DMS 273 treated with DMSO at 0.1 percent for 48 hours (cell line): ENCODE data around the gene SLC6A12.
"Not testable (repeated sequence)": the region's sequence is repeated elsewhere in the genome, so short reads cannot be mapped to it uniquely, and the experiment has no call there.

ENCODE experiments used
- DNase-seq: peaks from one replicate; lab custom pipeline; 2025; lab: John Stamatoyannopoulos, UW

SLC6A12 gene

DNA sequence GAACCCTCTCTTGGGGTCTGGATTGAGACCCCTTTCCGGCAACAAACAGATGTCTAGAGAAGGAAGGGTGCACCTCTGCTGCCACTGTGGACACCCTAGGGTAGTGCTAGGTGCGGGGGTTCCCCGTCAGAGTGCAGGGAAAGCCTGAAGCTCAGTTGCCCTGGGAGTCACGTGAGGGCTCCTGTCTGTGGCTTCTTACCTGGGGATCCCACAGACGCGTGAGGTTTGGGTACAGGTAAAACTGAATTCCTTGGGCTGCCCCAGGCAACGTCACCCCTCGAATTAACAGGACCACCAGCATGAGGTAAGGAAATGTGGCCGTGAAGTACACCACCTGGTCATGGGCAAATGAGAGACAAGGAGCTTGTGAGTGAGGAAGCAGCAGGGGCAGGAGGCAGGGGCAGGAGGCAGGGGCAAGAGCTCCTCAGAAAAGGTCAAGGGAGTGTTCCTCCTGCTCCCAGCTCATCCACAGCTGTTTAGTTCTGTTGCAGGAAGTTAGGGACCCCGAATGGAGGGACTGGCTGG is 21.0 kb upstream of the SLC6A12 start:
- DNase-seq: no peak

DNA sequence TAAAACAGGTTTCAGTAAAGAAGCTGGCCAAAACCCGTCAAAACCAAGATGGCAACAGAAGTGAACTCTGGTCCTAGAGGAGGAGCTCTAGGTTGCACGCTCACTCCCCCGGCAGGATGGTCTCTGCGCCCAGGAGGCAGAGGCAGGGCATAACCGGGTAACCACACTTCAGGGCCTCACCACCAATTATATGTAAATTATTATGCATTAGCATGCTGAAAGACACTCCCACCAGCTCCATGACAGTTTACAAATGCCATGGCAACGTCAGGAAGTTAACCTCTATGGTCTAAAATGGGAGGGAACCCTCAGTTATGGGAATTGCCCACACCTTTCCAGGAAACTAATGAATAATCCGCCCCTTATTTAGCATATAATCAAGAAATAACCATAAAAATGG is 20.1 kb upstream of the SLC6A12 start:
- DNase-seq: no peak

DNA sequence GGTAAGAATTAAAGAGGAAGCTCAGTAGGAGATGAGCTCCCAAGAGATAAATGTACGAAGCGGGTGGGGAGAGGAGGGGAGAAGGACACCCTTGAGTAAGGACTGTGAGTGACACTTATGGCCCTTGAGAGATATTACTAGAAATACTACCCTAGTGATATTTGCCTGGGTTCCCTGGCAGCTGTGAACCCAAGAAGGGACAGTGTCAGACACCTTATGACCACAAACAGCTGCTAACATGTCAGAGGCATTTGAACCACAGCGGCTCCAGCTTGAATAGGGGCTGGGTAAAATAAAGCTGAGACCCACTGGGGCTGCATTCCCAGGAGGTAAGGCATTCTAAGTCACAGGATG is 19.6 kb upstream of the SLC6A12 start:
- DNase-seq: no peak

DNA sequence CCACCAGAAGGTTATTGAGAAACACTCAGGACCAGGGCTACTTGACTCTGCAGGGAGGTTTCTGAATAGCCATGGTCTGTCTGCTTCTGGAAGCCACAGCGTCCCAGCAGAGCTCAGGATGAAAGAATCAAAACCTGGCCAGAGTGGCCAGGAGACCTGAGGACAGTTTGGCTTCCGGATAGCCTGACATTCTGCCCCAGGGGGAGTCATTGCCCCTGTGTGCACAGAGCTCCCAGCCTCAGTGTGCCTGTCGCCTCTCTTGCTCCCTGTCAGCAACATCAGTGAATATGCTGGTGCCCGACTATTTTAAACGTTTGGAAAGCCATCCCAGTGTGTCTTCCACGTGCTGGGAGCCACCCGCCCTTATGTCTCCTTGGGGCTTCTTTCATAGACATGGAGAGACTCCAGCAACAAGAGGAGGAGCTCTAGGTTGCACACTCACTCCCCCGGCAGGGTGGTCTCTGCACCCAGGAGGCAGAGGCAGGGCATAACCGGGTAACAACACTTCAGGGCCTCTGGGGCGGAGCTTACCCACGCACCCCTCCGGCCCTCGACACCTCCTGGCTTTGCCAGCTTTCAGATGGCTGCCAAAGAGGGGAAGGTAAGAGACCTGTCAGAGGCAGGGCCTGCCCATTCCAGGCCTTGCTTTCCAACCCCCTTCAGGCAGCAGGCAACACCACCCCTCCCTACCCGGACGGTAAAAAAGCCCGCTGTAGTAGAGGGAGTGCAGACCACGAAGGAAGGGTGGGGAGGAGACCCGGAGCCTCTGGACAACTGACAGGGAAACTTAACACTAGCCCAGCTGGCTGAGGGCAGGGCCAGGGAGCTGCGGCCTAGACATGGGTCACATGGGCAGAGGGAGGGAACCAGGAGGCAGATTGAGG is 19.0 kb upstream of the SLC6A12 start:
- no peak for DNase-seq

DNA sequence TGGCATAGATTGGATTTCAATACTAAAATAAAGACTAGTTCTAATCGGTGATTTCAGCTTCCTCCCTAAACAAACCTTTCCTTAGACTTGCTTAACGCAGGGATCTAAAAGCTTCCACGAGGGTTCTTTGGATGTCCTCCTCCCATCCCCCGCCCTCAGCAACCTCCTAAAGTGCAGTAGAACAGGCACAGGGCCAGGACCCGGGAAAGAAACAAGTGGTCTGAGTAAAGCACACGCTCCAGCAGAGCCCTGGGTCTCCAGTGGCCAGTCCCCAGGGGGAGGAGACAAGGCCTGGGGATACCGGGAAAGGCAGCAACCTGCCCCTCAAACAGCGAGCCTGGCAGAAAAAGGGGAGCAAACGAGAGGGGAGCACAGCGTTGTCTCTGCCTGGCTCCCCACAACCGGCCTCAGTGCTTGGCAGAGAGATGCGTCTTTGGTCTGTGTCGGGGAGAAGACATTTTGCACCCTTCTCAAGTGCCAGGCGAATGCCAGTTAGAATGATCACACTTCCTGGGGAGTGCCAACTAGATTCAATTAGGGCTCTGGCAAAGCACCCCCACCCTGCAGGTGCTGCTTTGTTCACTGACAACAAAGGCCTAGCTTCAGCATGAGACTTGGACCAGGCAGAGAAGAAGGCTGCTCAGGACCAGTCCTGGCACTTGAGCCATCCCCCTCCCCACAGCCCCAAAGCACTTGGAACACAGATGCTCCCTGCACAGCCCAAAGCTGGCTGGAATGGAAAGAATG is 17.1 kb upstream of the SLC6A12 start:
- DNase-seq: no peak

DNA sequence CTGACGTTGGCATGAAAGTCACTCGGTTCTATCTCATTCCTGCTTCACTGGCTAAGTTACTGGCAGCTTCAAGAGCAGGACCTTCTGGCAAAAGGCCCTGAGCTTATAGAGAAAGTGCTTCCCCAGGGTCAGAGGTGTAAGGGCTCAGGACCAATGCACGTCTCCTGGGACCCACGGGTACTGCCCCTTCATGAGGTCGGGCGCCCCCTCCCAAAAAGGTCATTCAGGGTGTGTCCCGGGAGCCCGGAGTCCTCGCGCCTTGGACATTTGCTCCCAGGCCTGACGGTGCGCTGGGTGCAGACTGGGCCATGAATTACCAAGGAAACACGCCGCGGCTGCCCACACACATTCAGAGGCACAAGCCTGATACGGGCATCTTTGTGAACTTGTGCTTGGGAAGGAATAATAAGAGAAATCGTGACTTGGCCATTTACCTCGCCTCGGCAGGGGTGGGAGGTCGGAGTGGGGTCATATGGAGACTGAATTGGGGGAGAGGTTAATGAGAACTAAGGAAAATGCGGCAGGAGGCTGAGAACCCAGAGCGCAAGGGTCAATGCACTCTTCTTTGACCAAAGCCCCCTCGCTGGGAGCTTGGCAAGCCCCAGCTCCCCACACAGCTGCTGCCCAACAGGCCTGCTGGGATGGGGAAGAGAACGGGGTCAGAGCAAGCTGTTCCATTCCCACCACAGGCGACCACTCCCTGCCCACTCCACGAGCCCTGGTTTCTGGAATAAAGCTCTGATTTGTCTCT is 15.7 kb upstream of the SLC6A12 start:
- no peak for DNase-seq

DNA sequence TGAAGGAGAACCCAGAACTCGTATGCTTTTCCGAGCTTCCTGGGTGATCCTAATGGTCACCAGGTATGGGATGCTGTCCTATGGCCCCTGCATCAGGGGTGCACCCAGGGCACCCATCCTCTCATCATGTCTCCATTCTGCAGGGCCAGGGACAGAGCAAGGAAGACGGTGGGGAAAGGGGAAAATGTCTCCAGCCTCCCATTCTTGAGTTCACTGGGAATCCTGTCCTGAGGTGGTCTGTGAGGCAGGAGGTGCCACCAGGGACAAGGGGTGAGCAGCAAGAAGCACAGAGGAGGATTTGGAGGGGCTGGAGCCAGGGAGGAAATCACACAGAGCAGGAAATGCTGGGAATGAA is 14.9 kb upstream of the SLC6A12 start:
- DNase-seq: no peak

DNA sequence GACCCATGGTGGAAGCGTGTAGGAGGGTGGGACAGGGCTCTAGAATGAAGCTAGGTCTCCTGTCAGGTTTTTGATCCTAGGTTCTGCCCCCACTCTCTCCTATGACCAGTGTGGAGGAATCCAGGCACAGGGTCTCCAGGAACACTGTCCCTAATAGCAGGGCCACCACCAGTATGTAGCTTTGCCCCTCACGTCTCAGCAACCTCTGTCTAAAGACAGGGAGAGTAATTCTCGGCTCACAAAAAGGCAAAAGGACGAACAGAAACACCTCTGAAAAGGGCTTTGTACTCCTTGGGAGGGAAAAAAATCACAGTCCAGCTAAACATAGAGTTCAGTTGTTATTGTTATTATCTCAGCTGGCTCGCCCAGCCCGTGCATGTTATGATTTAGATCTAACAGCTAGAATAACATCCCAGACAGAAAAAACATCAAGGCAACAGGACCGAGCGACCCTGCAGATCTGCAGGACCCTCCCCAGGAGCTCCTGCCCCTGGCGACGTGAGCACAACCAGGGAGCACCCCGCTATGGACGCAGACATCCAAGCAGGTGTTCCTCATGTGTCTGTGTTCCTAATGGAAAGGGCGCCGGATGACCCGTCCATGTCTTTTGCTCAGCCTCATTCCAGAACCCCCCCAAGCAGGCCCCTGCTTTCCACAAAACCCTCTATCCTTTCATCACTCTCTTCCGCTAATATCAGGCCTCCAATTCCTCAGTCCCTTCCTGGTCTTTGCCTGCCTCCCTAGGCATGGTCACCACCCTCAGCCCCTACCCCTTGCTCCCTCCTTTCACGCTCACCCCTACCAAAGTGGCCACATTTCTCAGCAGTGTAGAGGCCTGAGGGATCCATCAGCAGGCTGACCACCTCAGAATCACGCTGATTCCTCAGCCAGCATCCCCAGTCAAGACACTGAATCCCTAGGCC is 14.2 kb upstream of the SLC6A12 start:
- no peak for DNase-seq

DNA sequence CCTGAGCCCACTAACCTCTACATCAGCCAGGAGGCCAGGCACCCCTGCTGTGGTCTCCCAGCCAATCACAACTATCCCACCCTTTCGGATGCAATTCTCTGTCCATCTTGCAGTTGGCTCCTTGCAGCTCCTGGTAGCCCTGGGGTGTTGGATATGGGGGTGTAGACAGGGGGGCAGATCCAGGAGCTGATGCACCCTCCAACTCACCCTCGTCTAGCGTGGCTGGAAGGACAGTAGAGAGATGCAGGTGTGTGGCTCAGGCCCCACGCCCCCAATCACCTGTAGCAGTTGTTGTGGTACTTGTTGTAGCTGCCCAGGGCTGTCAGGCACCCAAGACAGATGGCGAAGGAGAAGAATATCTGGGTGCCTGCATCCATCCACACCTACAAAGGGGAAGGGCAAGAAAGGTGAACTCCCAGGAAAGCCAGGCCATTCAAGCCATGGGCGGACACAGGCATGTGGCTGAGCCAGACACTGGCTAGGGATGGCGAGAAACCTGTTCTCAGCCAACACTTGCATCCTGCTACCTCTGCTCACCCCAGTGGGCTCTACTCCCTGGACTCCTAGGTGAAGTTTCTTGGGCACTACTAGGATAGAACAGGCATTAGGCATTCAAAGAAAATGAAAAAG is 13.4 kb upstream of the SLC6A12 start:
- no peak for DNase-seq

DNA sequence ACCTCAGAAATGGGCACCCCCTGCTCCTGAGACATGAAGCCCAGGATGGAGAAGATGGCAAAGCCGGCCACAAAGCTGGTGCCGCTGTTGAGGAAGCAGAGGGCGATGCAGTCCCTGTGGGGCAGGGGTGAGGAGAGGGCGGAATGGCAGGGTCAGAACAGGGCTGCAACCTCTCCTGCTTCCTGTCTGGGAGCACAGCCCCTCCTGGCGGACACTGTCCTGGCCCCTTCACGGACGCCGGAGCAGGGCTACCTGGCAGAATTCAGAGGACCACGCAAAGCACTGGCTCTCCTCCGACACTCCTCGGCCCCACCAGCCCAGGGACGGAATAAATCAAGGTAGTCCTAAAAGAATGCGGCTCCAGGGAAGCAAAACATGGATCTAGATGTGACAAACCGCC is 12.4 kb upstream of the SLC6A12 start:
- no peak for DNase-seq

DNA sequence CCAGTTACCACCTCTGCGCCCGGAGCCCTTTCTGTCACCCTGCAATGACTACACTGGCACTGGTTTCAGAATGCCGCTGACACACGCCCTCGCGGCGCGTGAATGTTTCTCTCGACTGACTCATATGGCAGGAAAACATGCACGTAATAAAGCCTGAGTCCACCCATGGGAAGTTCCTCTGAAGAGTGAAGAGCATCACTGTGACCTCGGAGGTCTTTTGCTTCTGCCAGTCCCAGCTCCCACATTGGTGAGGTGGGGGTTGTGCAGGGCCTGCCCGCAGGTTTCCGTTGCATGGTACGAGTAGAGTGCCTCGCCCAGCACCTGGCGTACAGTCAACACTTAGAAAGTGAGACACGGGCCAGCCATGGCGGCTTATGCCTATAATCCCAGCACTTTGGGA is 11.1 kb upstream of the SLC6A12 start:
- no peak for DNase-seq

DNA sequence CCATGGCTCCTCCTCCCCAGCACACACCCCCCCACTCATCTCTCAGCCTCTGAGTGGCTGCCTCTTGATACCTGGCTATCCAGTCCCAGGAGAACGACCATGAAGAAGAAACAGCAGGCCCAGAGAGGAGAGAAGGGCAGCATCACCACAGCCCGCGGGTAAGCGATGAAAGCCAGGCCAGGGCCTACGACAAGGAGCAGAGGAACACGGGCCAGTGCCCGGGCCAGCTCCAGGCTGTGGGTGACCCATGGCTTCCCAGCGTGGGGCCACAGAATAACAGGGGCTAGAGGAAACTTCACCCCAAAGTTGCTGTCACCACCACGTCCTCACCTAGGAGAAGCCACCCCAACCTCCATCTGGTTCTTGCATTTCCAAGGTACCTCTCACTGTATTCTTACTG is 10.4 kb upstream of the SLC6A12 start:
- no peak for DNase-seq

DNA sequence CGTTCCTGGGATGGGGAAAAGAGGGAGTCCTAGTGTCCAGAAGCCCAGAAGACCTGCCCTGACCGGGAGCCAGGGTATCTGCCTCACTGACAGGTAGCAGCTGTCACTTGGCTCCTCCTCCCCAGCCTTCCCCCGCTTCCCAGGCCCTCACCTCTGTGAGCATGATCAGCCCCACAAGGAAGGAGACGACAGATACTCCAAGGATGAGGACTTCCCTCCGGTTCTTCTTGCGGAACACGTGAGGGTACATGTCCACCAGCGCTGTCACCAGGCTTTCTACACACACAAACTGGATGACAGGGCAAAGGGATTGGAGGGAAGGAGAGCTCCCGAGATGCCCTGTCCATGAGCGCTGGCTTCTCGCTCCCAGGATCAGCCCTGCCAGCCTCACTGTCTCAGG is 9.9 kb upstream of the SLC6A12 start:
- DNase-seq: no peak

DNA sequence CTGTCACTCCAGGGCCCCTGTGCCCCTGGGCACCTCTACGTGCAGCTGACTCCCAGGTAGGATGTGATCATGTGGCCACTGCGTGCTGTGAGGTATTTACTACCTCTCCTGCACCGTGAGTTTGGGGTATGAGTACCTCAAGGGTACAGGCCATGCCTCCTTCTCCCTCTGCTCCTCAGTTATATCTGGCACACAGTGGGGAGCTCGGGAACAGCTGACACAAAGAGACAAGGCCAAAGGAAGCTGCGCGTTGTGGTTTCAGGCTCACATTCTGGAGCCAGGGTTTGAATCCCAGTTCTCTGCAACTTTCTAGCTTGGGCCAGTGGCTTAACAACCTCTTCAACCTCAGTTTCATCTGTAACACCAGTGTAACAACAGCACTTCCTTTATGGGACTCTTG is 7.8 kb upstream of the SLC6A12 start:
- DNase-seq: no peak

DNA sequence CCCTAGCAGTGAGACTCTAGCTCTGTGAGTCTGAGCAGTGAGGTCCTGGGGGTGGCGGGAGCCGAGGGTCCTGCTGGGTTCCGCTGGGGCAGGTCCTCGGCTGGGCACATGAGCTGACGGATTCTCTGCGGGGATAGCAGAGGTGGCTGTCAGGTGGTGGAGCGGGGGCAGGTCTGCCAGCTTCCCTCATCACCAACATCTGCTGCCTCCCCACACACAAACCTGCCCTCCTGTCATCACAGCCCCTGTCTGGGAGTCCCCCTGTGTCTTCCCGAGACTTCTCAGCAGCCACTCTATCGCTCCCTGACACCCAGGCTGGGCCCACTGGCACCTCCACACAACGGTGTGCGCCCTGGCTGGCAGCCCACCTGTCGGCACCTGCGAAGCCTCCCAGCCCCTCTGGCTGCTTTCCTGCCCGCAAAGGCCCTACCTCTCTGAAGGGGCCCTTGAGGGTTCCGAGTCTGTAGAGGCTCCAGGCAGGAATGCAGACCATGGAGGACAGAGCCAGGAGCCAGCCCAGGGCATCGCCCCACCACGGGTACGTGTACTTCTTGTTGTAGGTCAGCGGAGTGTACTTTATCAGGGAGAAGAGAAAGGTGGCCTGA is 7.1 kb upstream of the SLC6A12 start:
- DNase-seq: no peak

DNA sequence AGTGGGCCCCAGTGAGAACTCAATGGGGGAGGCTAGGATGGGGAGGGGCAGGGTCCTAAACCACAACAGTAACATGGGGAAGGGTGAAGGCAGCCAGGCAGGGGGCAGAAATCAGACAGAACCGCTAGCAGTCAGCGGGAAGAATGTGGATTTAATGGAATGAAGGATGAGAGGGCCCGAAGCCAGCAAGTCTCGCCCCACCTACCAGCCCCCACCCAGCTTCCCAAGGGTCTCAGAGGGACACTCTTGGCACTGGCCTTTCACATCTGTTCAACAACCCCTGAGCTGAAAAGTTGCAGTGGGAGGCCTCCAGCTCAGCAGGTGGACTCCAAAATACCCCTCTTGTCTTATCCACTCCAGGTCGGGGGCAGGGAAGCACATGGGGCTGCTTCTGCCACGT is 6.5 kb upstream of the SLC6A12 start:
- no peak for DNase-seq

DNA sequence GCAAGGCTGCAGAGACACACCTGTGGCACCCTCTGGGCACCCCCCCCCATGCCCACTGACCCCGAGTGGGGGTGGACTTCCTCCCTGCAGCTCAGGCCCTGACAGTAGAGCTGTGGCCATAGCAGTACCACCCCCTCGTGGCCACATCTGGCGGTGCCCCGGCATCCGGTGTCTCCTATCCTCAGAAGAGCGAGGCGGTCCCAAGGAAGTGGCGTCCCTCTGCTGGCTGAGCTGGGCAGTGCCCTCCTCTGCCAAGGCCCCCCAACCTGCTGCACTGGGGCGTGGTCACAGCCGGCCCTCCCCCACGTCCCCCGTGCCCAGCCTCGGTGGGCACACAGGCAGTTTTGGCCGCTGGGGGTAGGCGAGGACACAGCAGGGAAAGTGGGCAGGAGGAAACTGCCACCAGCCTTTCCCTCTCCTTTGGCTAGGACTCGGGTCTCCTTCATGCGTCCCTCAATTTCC is 6.0 kb upstream of the SLC6A12 start:
- no peak for DNase-seq

DNA sequence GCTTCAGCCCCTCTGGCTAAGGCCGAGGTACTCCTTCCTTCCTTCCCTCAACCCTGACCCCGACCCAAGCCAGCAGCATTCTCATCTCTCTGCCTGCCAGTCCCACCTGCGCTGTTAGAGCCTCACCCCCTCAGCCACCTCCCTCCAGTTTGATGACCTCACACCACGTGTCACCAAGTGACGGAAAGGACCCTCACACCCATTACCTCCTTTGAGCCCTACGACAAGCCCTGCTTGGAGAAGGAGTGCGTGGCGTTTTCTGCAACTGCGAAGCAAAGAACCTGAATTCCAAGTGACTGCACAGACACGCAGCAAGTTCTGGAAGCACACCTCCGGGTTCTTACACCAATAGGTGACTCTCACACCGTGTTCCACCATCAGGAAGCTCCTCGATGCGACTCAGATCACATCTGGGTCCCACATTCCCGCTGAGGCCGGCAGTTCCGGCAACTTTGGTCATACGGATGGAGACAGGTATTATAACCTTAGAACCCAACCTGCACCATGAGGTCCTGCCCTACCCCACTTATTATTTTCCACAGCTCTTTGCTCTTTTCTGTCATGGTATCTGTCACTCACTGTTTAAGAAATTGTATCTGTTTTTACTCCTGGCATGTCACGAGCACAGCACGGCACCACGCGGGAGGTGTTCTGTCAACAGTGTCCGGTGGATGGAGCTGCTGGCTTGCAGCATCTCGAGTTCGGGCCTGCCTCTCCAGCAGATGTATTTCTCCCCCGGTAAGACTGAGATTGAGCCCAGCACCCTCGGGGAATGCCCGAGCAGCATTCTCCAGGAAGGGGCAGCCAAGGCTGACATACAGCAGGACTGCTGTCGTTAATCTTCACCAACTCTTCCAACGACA is 5.0 kb upstream of the SLC6A12 start:
- DNase-seq: no peak

DNA sequence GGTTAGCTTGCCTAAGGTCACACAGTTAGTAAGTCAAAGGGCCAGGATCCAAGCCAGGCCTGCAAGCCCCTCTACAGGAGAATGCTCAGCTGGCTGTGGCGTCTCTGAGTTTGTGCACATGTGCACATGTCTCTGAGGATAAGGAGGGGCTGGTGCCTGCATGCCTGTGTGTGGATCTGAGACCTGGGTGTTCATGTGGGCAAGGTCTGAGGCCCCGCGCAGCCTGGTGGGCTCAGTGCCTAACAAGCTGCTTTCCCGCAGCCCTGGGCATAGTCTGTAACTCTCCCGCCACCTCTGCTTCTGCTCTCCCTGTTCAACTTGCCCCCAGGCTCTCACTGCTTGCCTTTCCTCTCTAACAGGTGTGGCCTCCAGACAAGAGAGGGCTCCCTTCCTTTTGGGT is 4.3 kb upstream of the SLC6A12 start:
- no peak for DNase-seq

DNA sequence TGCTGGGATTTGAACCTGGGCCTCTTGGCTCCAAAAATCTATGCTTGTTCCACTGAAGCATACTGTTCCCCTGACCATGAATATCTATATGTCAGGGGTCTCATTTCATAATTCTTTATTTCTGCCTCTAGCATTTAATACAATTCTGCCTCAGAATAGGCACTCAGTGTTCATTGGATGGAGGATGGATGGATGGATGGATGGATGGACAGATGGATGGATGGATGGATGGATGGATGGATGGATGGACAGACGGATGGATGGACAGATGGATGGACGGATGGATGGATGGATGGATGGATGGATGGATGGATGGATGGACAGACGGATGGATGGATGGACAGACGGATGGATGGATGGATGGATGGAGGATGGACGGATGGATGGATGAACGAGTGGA is 3.1 kb upstream of the SLC6A12 start:
- DNase-seq: not testable (repeated sequence)
